Sigmoid colon (tissue), 4 donors: ENCODE measurements around the gene HACL1.
A peak's percentile ranks its signal among the peaks of the same experiment; 100 is the strongest.

ENCODE experiments used
- EP300 ChIP-seq, 4 donors: sonication (generic); formaldehyde crosslinking; IDR thresholded peaks; one replicate each; pipeline ENCODE4 v1.6.1; 2017; ENCODE audit warnings: antibody characterized with exemption in 4 of 4
- POLR2A ChIP-seq, 2 donors: fragments of 450-650 bp; IDR thresholded peaks; one replicate each; pipeline ENCODE4 v1.6.1; 2016; ENCODE audit warnings: antibody characterized with exemption in 2 of 2, mild to moderate bottlenecking in 2 of 2, moderate library complexity in 2 of 2
- POLR2AphosphoS5 ChIP-seq, 4 donors: sonication (generic); formaldehyde crosslinking; IDR thresholded peaks; one replicate each; pipeline ENCODE4 v1.6.1; 2017; ENCODE audit warnings: antibody characterized with exemption in 4 of 4
- TF ChIP-seq, protein P1 (sequence below), 4 experiments: fragments of 450-650 bp in 3 of 4; fragments of 200-600 bp in 1 of 4; IDR thresholded peaks; one replicate each; pipeline ENCODE4 v1.5.1; 2016 to 2019; ENCODE audit warnings: antibody characterized with exemption in 4 of 4, mild to moderate bottlenecking in 3 of 4, moderate library complexity in 2 of 4

- TF ChIP-seq, protein P1, sequence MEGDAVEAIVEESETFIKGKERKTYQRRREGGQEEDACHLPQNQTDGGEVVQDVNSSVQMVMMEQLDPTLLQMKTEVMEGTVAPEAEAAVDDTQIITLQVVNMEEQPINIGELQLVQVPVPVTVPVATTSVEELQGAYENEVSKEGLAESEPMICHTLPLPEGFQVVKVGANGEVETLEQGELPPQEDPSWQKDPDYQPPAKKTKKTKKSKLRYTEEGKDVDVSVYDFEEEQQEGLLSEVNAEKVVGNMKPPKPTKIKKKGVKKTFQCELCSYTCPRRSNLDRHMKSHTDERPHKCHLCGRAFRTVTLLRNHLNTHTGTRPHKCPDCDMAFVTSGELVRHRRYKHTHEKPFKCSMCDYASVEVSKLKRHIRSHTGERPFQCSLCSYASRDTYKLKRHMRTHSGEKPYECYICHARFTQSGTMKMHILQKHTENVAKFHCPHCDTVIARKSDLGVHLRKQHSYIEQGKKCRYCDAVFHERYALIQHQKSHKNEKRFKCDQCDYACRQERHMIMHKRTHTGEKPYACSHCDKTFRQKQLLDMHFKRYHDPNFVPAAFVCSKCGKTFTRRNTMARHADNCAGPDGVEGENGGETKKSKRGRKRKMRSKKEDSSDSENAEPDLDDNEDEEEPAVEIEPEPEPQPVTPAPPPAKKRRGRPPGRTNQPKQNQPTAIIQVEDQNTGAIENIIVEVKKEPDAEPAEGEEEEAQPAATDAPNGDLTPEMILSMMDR (IDR thresholded peaks at IDR 0.05): no peak
- TF ChIP-seq POLR2AphosphoS5 (IDR thresholded peaks at IDR 0.05) (peak; percentile 91 to 97 (median 96)), POLR2A (IDR thresholded peaks at IDR 0.05) (no peak), EP300 (IDR thresholded peaks at IDR 0.05) (peak; percentile 91 to 97 (median 96))
Observed at GRCh38 chr3:15635121-15635661, 33.8 kb upstream of the HACL1 start.
